NCI-H2196 (cell line): ENCODE data around the gene SUGT1.

Experiments
- DNase-seq: peaks from one replicate; lab custom pipeline; 2025; ENCODE audit not compliant: unreplicated experiment; lab: John Stamatoyannopoulos, UW

Gene SUGT1

DNA sequence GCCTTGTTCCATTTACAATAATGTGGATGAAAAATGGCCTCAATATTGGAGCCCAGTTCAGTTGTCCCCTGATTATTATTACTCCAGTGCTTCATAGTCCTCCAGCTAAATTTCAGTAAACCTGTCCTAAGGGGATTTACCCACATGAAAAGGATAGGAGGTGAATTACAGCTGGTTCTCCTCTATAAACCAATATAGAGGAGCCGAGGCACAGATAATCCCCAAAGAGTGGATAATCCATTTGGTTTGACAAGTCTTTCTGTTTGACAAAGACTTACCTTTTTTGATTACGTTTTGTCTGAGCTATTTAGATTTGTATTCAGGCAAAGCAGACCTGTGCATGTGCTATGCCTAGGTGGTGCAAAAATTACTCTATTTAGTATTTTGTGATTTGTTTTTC lies 84.3 kb downstream of the SUGT1 start:
- no peak for DNase-seq

DNA sequence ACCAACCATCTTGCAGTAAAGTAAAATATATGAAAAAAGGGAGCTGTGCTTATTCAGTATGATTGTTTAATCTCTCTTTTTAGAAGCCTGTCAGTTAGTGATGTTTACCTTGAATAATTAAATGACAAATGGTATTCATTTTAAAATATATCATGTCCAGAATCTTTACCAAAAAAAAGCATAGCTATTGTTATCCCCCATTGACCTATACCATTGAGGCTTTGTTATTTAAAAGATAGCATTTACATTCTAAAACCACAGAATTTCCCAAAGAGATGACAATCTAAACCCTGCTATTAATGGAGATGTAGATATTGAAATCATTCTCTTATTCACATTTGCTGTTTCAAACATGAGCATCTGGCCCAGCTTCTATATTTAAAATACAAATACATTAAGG lies 84.8 kb downstream of the SUGT1 start:
- DNase-seq: no peak

DNA sequence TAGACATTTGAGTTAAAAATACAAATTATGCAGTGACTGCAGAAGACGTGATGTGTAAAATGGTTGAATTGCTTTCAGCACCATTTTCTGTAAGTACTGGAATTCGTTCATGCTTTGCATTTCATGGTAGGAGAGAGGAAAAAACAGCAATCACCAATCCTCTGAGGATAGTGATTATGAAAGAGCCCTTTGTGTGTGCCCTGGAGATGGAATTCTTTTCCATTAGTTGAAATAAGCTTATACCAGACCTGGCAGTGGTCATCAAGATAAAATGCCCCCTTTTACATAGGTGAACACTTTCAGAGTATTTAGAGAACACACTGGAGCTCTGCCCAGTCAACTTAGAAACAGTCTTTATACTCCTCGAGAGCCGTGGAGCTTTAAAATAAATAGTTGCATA lies 85.3 kb downstream of the SUGT1 start:
- DNase-seq: no peak

DNA sequence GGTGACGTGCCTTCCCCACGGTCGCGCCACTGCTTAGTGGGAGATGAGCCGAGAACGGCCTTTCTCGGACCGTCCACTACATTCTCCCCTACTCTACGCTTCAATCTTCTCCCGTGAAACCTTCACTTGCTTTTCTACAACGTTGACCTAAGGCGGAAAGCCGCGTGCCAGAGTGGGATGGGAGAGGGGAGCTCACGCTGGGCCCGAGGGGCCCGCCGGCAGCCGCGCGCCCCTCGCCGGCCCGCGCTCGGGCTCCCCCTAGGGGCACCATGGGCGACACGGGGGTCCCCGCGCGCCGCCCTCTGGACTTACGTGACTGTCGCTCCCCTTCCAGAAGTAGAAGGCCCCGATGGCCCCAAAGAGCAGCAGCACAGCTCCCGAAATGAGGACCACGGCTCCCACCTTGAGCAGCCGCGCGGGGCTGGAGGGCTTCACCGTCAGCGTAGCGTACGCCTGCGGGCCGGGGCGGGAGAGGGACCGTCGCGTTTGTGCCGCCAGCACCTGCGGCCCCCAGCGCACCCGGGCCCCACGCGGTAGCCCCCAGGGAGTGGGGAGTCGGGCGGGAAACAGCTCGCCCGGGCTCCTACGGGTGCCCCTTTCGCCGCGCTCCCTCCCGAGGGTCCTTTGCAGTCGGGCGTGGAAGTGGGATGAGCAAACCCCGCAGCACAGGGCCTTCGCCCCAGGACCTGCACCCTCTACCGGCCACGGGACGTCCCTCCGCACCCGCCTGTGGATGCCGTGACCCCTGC lies 86.3 kb downstream of the SUGT1 start:
- DNase-seq: no peak

DNA sequence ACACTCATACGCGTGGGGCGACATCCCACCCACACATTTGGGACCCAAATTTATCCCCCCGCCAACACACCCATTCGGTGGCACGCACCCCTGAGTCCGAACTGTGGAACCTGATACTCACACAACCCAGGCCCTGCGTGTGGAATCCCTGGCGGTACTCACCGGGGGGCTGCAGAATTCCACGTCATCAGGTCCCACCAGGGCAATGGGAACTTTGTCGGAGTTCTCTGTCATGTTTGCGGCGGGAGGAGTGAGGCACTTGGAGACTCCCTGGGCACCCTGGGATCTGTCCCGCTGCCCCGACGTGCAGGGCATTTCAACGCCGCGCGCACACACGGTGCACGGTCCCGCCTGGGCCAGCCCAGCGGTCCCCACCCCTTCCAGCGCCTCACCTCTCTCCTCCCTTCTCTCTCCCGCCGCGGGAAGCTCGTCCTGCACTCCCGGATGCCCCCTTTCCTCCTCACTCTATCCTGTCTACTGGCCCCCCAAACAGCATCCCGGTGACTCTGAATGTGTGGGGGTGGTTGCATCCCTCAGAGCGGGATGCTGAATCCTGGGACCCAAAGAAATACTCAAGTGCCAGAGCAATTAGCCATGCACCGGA lies 86.9 kb downstream of the SUGT1 start, which contains the start of gene CNMD:
CNMD (minus strand) TSS at position 353 of the 604 bp plus-strand sequence; CDS start at position 234, 119 bp downstream.
- DNase-seq: no peak

DNA sequence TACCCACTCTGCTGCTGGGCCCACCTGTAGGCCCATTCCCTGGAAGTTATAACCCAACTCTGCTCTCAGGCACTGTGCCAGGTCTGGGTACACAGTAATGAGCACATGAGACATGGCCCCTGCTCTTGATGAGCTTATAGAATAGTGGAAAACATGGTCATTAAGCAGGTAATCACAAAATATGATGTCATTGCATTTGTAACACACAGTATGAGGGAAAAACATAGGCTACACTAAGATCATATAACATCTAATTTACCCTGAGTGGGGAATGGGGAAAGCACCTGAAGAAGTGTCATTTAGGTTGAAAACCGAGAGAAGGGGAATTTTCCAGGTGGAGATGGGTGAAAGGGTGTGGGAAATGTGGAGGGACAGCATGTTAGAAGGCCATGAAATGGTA lies 90.9 kb downstream of the SUGT1 start:
- no peak for DNase-seq

DNA sequence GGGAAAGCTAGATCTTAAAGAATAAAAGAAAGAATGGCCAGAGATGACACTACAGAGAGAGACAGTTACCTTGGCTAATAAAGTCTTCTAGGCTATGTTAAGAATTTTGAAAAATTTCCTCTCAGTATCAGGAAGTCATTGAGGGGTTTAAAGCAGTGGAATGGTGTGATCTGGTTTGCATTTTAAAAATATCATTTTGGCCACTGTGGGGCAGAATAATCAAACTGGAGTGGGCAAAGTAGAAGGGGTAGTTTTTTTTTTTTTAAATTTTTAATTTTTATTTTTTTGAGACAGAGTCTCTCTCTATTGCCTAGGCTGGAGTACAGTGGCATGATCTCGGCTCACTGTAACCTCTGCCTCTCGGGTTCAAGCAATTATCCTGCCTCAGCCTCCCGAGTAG lies 91.4 kb downstream of the SUGT1 start:
- DNase-seq: no peak

DNA sequence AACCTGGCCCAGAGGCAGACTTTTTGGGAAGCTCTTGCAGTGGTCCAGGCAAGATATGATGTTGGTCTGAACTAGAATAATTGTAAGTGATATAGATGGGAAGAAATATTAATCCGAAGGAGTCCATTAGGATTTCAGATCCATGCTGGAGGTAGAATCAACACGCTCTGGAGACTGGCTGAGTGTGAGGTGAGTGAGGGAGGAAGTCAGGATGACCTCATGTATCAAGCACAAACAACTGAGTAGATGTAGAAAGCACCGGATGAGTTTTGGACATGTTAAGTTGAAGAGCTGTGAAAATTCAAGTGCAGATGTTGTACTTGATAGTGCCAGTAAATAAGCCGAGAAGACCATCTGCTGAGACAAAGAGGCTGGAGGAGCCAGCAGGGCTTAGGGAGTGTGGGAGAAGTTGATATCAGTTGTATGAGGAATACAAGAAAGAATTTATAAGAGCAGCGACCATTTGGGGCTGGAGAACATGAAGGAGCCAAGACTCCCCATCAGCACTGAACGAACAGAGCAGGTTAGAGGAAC lies 92.3 kb downstream of the SUGT1 start:
- DNase-seq: no peak

DNA sequence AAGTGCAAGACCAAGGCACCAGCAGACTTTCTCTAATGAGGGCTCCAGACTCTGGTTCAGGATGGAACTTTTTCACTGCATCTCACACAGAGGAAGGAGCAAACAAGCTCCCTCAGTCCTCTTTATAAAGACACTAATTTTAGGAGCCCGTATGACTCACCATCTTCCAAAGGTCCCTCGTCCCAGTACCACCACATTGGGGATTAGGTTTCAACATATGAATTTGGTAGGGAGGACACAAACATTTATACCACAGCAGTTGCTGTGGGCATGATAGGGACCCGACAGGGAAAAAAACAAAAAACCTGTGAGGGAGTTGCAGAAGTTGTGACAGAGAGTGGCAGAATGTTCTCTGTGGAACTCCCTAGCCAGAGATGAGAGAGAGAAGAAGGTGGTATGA lies 93.5 kb downstream of the SUGT1 start:
- DNase-seq: no peak

DNA sequence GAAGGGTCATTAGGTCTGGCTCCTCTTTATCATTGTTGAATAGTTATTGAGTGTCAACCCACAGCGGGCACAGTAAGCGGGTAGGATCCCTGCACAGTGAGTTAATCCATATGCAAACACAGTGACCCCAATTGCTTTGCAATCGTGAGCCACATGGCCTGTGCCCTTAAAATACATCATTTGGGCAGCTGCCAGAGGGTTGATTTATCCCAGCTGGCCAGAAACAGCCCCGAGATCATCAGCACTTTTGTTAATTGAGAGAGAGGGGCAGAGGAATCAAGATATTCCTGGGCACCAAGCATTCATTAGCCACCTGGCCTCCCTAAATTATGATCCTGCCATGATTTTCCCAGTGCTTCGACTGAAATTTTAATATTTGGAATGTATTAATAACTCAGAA lies 96.8 kb downstream of the SUGT1 start:
- DNase-seq: no peak
